Measurements from ENCODE around the gene MRGPRD.
"Not testable (repeated sequence)": the region's sequence is repeated elsewhere in the genome, so short reads cannot be mapped to it uniquely, and the experiment has no call there.

MRGPRD gene

DNA sequence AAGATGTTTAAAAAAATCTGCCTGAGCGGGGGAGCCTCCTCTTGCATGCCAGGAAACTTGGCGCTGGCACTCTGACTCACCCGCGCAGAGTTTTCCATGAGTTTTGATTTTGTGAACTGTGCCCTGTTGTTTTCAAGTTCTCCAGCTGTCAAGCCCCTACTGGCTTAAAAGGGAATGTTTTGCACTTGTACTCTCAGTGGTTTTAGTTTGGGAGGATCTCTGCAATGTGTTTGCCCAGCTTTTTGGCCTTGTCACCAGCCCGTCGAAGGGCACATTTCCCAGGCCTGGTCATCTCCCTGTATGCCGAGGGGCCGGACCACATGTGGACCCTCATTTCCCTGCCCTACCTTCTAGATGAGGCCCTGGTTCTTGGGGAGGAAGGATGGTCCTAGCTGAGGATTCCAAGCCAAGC, 20.1 kb upstream of the MRGPRD start:
- Mint-ChIP-seq H3K4me1 (peaks cover 15% of the 10 kb centered on the region), H3K36me3 (peaks cover 5% of the 10 kb centered on the region), H3K4me3 (no peak overlapping the region), H3K9me3 (no peaks in the 10 kb centered on the region), H3K27ac (no peak overlapping the region)
- ATAC-seq, result no peak
- no peak for DNase-seq (ENCODE audit: low spot score in 2 of 2)

- Mint-ChIP-seq H3K4me3 (no peak overlapping the region), H3K27ac (no peak overlapping the region), H3K9me3 (no peaks in the 10 kb centered on the region), H3K36me3 (peaks cover 5% of the 10 kb centered on the region), H3K4me1 (peaks cover 12% of the 10 kb centered on the region)
- ATAC-seq (no peak), DNase-seq (ENCODE audit: low spot score in 2 of 2) (no peak)
Observed at GRCh38 chr11:69000391-69000790, 19.6 kb upstream of the MRGPRD start.

DNA sequence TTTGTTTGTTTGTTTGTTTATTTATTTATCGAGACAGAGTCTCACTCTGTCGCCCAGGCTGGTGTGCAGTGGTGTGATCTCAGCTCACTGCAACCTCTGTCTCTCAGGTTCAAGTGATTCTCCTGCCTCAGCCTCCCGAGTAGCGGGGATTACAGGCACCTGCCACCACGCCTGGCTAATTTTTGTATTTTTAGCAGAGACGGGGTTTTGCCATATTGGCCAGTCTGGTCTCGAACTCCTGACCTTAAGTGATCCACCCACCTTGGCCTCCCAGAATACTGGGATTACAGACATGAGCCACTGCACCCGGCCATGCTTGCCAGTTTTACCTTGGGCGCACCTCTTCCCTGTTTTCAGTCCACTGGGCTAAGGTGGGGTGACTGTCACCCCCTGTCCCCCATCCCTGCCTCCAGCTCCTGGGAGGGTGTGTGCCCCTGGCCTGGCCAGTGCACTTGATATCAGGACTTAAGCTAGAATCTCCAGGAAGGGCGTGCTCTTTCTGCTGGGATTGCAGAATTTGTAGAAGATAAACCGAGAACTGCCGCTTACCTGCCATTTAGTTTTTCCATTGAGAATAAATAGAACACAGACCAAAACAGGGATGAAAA, 19.1 kb upstream of the MRGPRD start:
- not testable (repeated sequence) for H3K4me1 Mint-ChIP-seq; ATAC-seq; H3K36me3 Mint-ChIP-seq; H3K4me3 Mint-ChIP-seq; DNase-seq (ENCODE audit: low spot score in 2 of 2); H3K9me3 Mint-ChIP-seq; H3K27ac Mint-ChIP-seq

DNA sequence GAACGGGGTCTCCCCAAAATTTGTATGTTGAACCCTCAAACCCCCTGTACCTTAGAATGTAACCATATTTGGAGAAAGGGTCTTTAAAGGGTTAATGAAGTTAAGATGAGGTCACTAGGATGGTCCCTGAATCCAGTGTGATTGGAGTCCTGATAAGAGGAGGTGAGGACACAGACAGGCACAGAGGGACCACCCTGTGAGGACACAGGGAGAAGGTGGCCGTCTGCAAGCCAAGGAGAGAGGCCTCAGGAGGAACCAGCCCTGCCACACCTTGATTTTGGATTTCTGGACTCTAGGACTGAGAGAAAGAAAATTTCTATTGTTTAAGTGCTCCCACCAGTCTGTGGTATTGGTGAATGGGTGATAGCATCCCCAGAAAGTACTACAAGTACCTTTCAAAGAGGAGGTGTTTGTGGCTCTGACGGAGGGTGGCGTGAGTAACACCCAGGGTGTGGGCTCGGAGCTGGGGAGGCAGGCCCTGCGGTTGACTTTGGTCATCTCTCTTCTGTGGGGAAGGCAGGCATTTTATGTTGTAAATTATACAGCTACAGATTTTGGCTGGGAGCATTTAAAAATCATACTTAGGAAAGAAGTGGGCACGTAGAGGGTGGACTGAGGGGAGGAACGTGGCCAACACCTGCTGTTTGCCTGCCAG, 18.4 kb upstream of the MRGPRD start:
- H3K27ac Mint-ChIP-seq, result no peak overlapping the region
- ATAC-seq (peak; percentile 70), DNase-seq (ENCODE audit: low spot score in 2 of 2) (no peak)
- peaks cover 5% of the 10 kb centered on the region for H3K36me3 Mint-ChIP-seq
- H3K9me3 Mint-ChIP-seq, result no peaks in the 10 kb centered on the region
- no peak overlapping the region for H3K4me3 Mint-ChIP-seq
- peaks cover 9% of the 10 kb centered on the region for H3K4me1 Mint-ChIP-seq

GRCh38 chr11:68998390-68998911, 17.7 kb upstream of the MRGPRD start:
- DNase-seq (ENCODE audit: low spot score in 2 of 2) (no peak), ATAC-seq (no peak)
- Mint-ChIP-seq H3K4me1 (peaks cover 9% of the 10 kb centered on the region), H3K36me3 (peaks cover 5% of the 10 kb centered on the region), H3K9me3 (no peaks in the 10 kb centered on the region), H3K27ac (no peak overlapping the region), H3K4me3 (no peak overlapping the region)

DNA sequence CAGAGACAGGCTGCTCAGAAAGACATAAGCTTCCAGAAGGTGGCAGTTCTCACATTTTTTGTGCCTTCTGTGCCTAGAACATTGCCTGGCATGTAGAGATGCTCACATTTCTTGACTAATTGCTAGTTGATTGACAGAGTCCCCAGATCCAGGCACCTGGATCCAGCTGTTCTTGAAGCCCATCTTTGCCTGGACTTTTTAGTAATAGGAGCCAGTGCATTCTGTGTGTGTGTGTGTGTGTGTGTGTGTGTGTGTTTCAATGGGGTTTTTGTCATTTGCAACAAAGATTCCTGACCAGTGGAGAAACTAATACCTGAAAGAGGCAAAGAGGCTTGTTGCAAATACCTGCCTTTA, 17.2 kb upstream of the MRGPRD start:
- ATAC-seq (no peak), DNase-seq (ENCODE audit: low spot score in 2 of 2) (no peak)
- Mint-ChIP-seq H3K4me1 (peaks cover 9% of the 10 kb centered on the region), H3K36me3 (peaks cover 5% of the 10 kb centered on the region), H3K4me3 (no peak overlapping the region), H3K9me3 (no peaks in the 10 kb centered on the region), H3K27ac (no peak overlapping the region)

DNA sequence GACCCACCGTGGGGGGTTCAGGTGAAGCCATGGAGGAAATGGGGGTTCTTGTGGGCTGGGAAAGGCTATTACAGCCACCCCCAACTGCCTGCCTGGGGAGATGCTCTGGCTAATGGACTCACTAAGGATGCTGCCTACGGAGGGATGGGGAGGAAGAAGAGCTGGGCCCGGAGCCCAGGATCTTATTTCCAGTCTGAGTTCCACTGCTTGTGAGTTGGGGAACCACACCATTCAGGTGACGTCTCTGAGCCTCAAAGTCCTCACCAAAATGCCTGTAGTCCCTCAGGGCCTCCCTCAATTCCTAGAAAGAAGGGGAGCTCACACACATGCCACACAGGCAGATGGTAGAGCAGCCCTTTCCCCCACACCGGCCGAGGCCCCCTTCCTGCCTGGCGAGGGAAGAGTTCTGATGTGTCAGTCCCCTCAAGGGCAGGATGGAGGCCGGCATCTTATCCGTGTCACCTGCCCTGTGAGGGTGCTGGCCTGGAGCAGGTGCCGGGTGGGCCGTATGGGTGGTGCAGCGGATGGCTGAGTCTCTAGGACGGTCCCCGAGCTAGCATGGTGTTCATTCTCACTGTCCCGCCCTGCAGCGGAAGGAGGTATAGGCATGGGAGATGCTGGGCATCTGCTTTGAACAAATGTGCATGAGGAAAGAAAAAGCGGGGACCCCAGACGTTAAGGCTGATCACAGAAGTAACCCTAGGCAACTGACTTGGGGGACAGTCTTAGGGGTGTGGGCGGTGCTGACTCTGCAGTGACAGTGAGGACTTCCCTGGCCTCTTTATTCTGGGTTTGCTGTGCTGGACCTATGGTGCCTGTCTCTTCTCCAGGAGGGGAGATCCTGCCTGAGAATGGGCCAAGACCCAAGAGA, 16.6 kb upstream of the MRGPRD start:
- no peak overlapping the region for H3K27ac Mint-ChIP-seq
- no peak for DNase-seq (ENCODE audit: low spot score in 2 of 2)
- no peak for ATAC-seq
- no peaks in the 10 kb centered on the region for H3K9me3 Mint-ChIP-seq
- peaks cover 5% of the 10 kb centered on the region for H3K36me3 Mint-ChIP-seq
- H3K4me3 Mint-ChIP-seq, result no peak overlapping the region
- peaks cover 9% of the 10 kb centered on the region for H3K4me1 Mint-ChIP-seq

GRCh38 chr11:68996376-68997123, 15.8 kb upstream of the MRGPRD start:
- Mint-ChIP-seq H3K36me3 (peaks cover 5% of the 10 kb centered on the region), H3K27ac (no peak overlapping the region), H3K4me3 (no peak overlapping the region), H3K9me3 (no peaks in the 10 kb centered on the region), H3K4me1 (peaks cover 9% of the 10 kb centered on the region)
- DNase-seq (ENCODE audit: low spot score in 2 of 2), result no peak
- no peak for ATAC-seq

- H3K27ac Mint-ChIP-seq, result no peak overlapping the region
- H3K36me3 Mint-ChIP-seq, result no peaks in the 10 kb centered on the region
- no peak overlapping the region for H3K4me3 Mint-ChIP-seq
- no peak for ATAC-seq
- no peak for DNase-seq (ENCODE audit: low spot score in 2 of 2)
- H3K9me3 Mint-ChIP-seq, result no peaks in the 10 kb centered on the region
- H3K4me1 Mint-ChIP-seq, result peaks cover 9% of the 10 kb centered on the region
Observed at GRCh38 chr11:68994894-68995285, 14.1 kb upstream of the MRGPRD start.

DNA sequence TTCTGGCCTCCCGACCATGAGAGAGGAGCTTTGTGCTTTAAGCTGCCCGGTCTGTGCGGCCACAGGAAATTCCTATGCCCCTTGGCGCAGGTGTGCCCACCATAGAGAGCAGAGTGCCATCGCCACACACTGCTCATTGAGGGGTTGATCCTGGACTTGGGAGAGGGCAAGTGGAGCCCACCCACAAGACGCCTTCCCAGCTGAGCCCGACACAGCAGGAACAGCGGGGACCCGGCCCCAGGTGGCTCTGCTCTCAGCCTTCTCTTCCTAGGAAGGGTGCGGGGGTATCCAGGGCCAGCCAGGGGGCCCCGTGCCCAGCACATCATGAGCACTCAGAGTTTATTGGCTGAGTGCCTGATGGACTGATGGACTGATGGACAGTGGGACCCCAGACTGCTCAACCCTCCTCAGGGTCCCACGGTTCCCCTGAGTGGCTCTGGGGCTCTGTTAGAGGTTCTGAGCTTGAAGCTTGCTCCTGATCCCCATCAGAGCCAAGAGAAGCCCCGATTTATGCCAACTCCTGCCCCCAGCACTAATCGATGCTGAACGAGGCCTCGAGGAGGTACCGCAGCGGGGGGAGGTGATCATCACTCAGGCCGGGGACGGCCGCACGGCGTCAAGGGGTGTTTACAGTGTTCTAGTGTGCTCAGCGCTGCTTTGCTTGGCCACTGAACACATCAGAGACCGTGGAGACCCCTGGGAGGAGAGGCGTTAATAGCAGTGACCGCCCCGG, 13.5 kb upstream of the MRGPRD start:
- ATAC-seq, result no peak
- no peak overlapping the region for H3K27ac Mint-ChIP-seq

DNA sequence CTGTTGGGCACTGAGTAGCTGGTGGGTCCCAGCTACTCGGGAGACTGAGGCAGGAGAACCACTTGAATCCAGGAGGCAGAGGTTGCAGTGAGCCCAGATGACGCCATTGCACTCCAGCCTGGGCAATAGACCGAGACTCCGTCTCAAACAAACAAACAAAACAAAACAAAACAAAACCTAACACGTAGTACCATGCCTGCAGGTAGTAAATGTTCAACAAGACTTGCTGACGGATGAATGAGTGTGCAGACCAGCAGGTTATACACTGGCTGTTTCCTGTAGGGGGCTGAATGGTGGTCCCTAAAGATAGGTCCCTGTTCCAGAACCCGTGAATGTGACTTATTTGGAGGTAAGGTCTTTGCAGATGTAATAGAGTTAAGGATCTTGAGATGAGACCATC, 12.8 kb upstream of the MRGPRD start:
- ATAC-seq, result no peak
- no peak for DNase-seq (ENCODE audit: low spot score in 2 of 2)
- H3K4me1 Mint-ChIP-seq, result no peaks in the 10 kb centered on the region
- H3K27ac Mint-ChIP-seq, result no peak overlapping the region
- no peak overlapping the region for H3K4me3 Mint-ChIP-seq
- no peaks in the 10 kb centered on the region for H3K36me3 Mint-ChIP-seq
- no peaks in the 10 kb centered on the region for H3K9me3 Mint-ChIP-seq

More for the DNA sequence above, 13.5 kb upstream of the MRGPRD start:
- Mint-ChIP-seq H3K4me3 (no peak overlapping the region), H3K9me3 (no peaks in the 10 kb centered on the region), H3K4me1 (peaks cover 6% of the 10 kb centered on the region), H3K36me3 (no peaks in the 10 kb centered on the region)
- DNase-seq (ENCODE audit: low spot score in 2 of 2), result no peak

DNA sequence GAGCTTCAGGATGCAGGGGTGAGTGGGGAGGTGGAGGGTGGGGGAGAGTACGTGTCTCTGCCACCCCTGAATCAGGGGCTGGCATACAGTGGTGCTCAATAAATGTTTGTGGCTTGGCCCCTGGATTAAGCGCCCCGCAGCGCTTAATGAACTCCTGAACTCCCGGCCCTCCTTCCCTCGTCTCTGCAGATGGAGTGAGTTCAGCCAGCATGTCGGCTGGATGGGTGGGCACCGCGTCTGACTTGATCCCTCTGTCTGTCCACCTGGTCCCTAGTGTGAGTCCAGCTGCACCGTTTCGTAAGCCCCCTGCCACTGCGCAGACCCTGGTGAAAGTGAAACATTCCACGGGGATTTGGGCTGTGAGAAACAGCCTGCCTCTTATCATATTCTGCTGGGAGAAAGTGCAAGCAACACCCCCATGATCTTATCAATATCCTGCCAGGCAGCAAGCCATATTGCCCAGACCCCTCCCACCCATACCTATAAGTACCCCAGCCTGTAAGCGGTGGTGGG, 12.0 kb upstream of the MRGPRD start:
- Mint-ChIP-seq H3K4me3 (no peak overlapping the region), H3K4me1 (no peaks in the 10 kb centered on the region), H3K36me3 (no peaks in the 10 kb centered on the region), H3K27ac (no peak overlapping the region), H3K9me3 (no peaks in the 10 kb centered on the region)
- ATAC-seq (no peak), DNase-seq (ENCODE audit: low spot score in 2 of 2) (no peak)

GRCh38 chr11:68990995-68991780, 10.4 kb upstream of the MRGPRD start:
- Mint-ChIP-seq H3K4me1 (no peaks in the 10 kb centered on the region), H3K4me3 (no peak overlapping the region), H3K9me3 (no peaks in the 10 kb centered on the region), H3K27ac (no peak overlapping the region), H3K36me3 (no peaks in the 10 kb centered on the region)
- no peak for ATAC-seq
- DNase-seq (ENCODE audit: low spot score in 2 of 2), result no peak
